Tibial nerve (tissue), 4 donors: Measurements from ENCODE around the gene C6orf58. TPM values are rescaled to one million over a fixed set of nuclear protein-coding genes. Genes with fewer than 3 reads are reported as not detected.

Experiments used
- DNase-seq, 2 donors: peaks; one replicate each; pipeline ENCODE4 v3.0.0-alpha.2; 2019; ENCODE audit warnings: low spot score in 2 of 2
- H3K27ac ChIP-seq, 4 donors: fragments of 200-600 bp; sonication (generic) in 3 of 4; one replicate each; pipeline ENCODE4 v1.5.1; 2017 to 2019; ENCODE audit warnings: mild to moderate bottlenecking in 1 of 4
- H3K27me3 ChIP-seq, 2 donors: fragments of 200-600 bp; sonication (generic) in 1 of 2; one replicate each; pipeline versions ENCODE4 v1.5.1 to v1.6.0; 2017 to 2019
- H3K36me3 ChIP-seq, 3 donors: fragments of 200-600 bp; sonication (generic); one replicate each; pipeline ENCODE4 v1.5.1; 2018 to 2019
- H3K4me1 ChIP-seq, 4 donors: fragments of 200-600 bp; sonication (generic) in 3 of 4; one replicate each; pipeline ENCODE4 v1.5.1; 2017 to 2019
- H3K4me3 ChIP-seq, 4 donors: fragments of 200-600 bp; sonication (generic) in 3 of 4; one replicate each; pipeline ENCODE4 v1.5.1; 2017 to 2019; ENCODE audit warnings: mild to moderate bottlenecking in 1 of 4, moderate library complexity in 1 of 4
- H3K9me3 ChIP-seq, 4 donors: fragments of 200-600 bp; sonication (generic) in 3 of 4; one replicate each; pipeline ENCODE4 v1.5.1; 2017 to 2019
- CTCF ChIP-seq, 5 experiments: fragments of 200-600 bp in 3 of 5; fragments of 450-650 bp in 2 of 5; sonication (generic) in 3 of 5; IDR thresholded peaks; one replicate each; pipeline ENCODE4 v1.5.1; 2016 to 2019; ENCODE audit warnings: antibody characterized with exemption in 5 of 5, mild to moderate bottlenecking in 3 of 5, moderate library complexity in 2 of 5
- EP300 ChIP-seq, 2 donors: sonication (generic); formaldehyde crosslinking; IDR thresholded peaks; one replicate each; pipeline ENCODE4 v1.6.1; 2017; ENCODE audit warnings: antibody characterized with exemption in 2 of 2, mild to moderate bottlenecking in 1 of 2
- POLR2A ChIP-seq, 2 donors: fragments of 450-650 bp; IDR thresholded peaks; one replicate each; pipeline ENCODE4 v1.6.1; 2017; ENCODE audit warnings: antibody characterized with exemption in 2 of 2, mild to moderate bottlenecking in 2 of 2, moderate library complexity in 2 of 2
- WGBS, 2 donors: methylation state at CpG; one replicate each; pipeline ENCODE4 v1.1.5; 2018; 5-methylcytosine and 5-hydroxymethylcytosine counted together
- total RNA-seq, 4 donors: library from RNA; depleted of rRNA; stranded (reverse); fragments of >200 nt; gene quantifications; one replicate each; pipeline ENCODE4 v1.1.0, GENCODE V29; 2016

The C6orf58 gene
- total RNA-seq, 4 donors from 2014 or later = not detected

DNA sequence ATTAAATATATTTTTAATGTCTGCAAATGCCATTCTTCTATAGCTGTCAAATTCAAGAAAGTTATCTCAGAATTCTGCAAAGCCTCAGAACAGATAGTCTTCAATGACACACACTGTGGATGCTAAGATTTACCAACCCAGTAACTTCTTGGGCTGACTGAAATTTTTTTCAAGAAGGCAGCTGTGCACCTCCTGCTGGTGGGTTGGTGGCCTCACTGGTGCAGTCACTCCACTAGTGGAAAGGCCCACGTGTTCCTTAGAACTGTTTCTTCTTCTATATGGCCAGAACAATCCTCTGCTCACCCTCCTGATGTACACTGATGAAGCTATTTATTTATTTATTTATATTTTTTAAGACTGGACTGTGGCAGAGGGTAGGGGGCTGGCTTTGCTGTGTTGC, 29.8 kb upstream of the C6orf58 start:
- H3K9me3 ChIP-seq = no peaks in the 10 kb centered on the region
- H3K4me1 ChIP-seq = no peaks in the 10 kb centered on the region
- H3K27ac ChIP-seq = no peak overlapping the region
- TF ChIP-seq CTCF (IDR thresholded peaks at IDR 0.05) (no peak), POLR2A (IDR thresholded peaks at IDR 0.05) (no peak), EP300 (IDR thresholded peaks at IDR 0.05) (no peak)
- H3K4me3 ChIP-seq = no peak overlapping the region
- DNase-seq = no peak
- H3K27me3 ChIP-seq = no peaks in the 10 kb centered on the region
- H3K36me3 ChIP-seq = no peaks in the 10 kb centered on the region
- WGBS, 2 donors = 27 to 40% methylated on average over 1 of the region's 1 CpG

DNA sequence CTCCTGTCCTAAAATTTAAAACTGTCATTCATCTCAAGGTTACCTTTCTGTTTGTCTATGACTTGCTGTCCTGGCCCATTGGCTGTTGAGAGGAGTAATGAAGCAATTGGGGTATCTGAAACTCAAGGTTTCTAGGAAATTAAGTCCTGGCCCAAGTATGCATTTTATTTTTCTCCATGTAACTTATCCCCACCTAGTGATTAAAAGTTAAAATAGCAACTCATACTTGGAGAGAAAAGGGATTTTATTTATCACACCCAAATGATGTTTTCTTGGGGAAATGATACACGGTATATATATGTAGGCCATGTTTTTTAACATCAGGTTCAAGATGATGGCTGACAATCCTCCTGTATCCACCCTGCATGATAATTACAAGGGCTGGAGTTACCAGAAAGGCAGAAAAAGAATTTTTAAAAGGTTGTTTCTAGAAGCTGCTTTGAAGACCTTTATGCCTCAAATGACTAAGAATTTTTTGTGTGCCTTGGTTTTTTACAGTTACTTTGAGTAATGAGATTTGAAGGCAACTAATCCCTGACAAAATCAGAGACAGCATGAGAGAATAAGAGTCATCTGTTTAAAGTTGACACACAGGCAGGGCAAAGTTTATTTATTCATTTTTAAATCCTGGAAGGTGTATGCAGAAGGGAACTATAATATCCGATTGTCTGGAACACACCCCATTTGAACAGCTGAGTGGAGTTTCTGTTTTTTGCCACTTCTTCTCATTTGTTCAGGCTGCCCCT, 28.9 kb upstream of the C6orf58 start:
- 39 to 51% methylated on average over 2 of the region's 2 CpGs for WGBS, 2 donors
- no peak overlapping the region for H3K27ac ChIP-seq

GRCh38 chr6:127550403-127550802, 26.6 kb upstream of the C6orf58 start:
- no peak for DNase-seq
- Histone ChIP-seq H3K4me1 (no peaks in the 10 kb centered on the region), H3K4me3 (no peak overlapping the region), H3K36me3 (no peaks in the 10 kb centered on the region), H3K9me3 (no peaks in the 10 kb centered on the region), H3K27me3 (no peaks in the 10 kb centered on the region), H3K27ac (no peak overlapping the region)
- no peak for TF ChIP-seq POLR2A (IDR thresholded peaks at IDR 0.05)
- no peak for TF ChIP-seq CTCF (IDR thresholded peaks at IDR 0.05)
- no peak for TF ChIP-seq EP300 (IDR thresholded peaks at IDR 0.05)

More for the DNA sequence above, 28.9 kb upstream of the C6orf58 start:
- Histone ChIP-seq H3K36me3 (no peaks in the 10 kb centered on the region), H3K4me1 (no peaks in the 10 kb centered on the region), H3K9me3 (no peaks in the 10 kb centered on the region), H3K4me3 (no peak overlapping the region), H3K27me3 (no peaks in the 10 kb centered on the region)
- no peak for DNase-seq
- TF ChIP-seq CTCF (IDR thresholded peaks at IDR 0.05) (no peak), EP300 (IDR thresholded peaks at IDR 0.05) (no peak), POLR2A (IDR thresholded peaks at IDR 0.05) (no peak)

DNA sequence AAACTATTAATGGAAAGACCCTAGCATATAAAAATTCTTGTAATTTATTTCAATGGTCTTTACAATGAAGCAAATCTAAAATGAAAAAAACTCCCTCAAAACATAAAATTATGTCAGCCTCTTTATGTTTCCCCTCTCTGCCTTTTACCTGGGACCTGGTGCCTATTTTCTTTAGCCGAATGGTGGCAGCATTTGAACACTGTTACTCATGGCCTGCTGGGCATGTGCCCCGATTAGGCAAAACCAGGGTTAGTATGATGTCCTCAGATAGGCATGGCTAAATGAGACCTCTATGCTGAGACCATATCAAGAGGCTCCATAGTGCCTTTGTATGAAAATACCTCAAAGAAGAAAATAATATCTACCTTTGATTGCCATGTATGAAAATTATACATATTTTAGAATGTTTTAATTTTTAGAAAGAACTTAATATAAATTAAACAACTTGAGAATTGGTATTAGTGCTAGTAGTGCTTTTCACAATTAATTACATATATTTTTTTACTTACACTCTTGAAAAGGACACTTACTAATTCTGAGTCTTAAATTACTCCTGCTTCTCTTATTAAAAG, 22.5 kb upstream of the C6orf58 start:
- H3K27me3 ChIP-seq = no peaks in the 10 kb centered on the region
- H3K4me1 ChIP-seq = no peaks in the 10 kb centered on the region
- no peaks in the 10 kb centered on the region for H3K36me3 ChIP-seq
- no peaks in the 10 kb centered on the region for H3K9me3 ChIP-seq
- no peak for DNase-seq
- 15 to 18% methylated on average over 2 of the region's 2 CpGs for WGBS, 2 donors
- no peak overlapping the region for H3K4me3 ChIP-seq
- TF ChIP-seq CTCF (IDR thresholded peaks at IDR 0.05) (peak in 1 of 5 experiments; percentile 16), POLR2A (IDR thresholded peaks at IDR 0.05) (no peak)
- H3K27ac ChIP-seq = no peak overlapping the region

DNA sequence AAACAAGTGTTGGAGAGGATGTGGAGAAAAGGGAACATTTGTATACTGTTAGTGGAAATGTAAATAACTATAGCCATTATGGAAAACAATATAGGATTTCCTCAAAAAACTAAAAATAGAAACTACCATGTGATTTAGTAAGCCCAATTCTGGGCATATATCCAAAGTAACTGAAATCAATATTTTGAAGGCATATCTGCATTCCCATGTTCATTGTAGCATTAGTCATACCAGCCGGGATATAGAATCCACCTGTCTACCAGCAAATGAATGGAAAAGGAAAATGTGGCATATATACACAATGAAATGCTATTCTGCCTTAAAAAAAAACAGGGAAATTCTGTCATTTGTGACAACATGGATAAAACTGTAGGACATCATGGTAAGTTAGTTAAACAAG, 15.3 kb upstream of the C6orf58 start:
- Histone ChIP-seq H3K27ac (no peak overlapping the region), H3K36me3 (no peaks in the 10 kb centered on the region), H3K4me1 (no peaks in the 10 kb centered on the region), H3K4me3 (no peak overlapping the region), H3K9me3 (no peaks in the 10 kb centered on the region), H3K27me3 (no peaks in the 10 kb centered on the region)
- TF ChIP-seq CTCF (IDR thresholded peaks at IDR 0.05) (no peak), POLR2A (IDR thresholded peaks at IDR 0.05) (no peak), EP300 (IDR thresholded peaks at IDR 0.05) (no peak)
- no peak for DNase-seq
- WGBS, 2 donors = 27 to 84% methylated on average over 1 of the region's 1 CpG
